Trophoblast cell (in vitro differentiated cells and primary cell): Measurements from ENCODE around the gene RAB24.

ENCODE experiments used
- DNase-seq, 2 donors: peaks; one replicate each; pipeline ENCODE4 v3.0.0-alpha.2; 2016
- H2AFZ ChIP-seq: 2 replicates; pipeline ENCODE4 v1.6.1; 2013; ENCODE audit warnings: low read length, moderate library complexity, mild to moderate bottlenecking; ENCODE audit not compliant: insufficient read depth, poor library complexity
- H2AK5ac ChIP-seq: 2 replicates; pipeline ENCODE4 v1.6.1; 2013; ENCODE audit warnings: mild to moderate bottlenecking, low read length
- H2BK120ac ChIP-seq: 2 replicates; pipeline ENCODE4 v1.6.1; 2013; ENCODE audit warnings: low read length, mild to moderate bottlenecking, moderate library complexity; ENCODE audit not compliant: insufficient read depth, poor library complexity
- H2BK12ac ChIP-seq: 2 replicates; pipeline ENCODE4 v1.6.1; 2013; ENCODE audit warnings: mild to moderate bottlenecking, low read length, moderate library complexity
- H2BK5ac ChIP-seq: 2 replicates; pipeline ENCODE4 v1.6.1; 2013; ENCODE audit warnings: low read length, low read depth, moderate library complexity, mild to moderate bottlenecking; ENCODE audit not compliant: poor library complexity
- H3K14ac ChIP-seq: 2 replicates; pipeline ENCODE4 v1.6.1; 2013; ENCODE audit warnings: mild to moderate bottlenecking, low read length
- H3K18ac ChIP-seq: 2 replicates; pipeline ENCODE4 v1.6.1; 2013; ENCODE audit warnings: mild to moderate bottlenecking, low read length
- H3K23ac ChIP-seq: 2 replicates; pipeline ENCODE4 v1.6.1; 2013; ENCODE audit warnings: low read length
- H3K27ac ChIP-seq: 2 replicates; pipeline ENCODE4 v1.5.1; 2013; ENCODE audit warnings: low read depth, mild to moderate bottlenecking, inconsistent platforms, low read length, moderate library complexity
- H3K27me3 ChIP-seq: 2 replicates; pipeline ENCODE4 v1.6.1; 2013; ENCODE audit warnings: inconsistent platforms, mild to moderate bottlenecking, low read length, moderate library complexity; ENCODE audit not compliant: insufficient read depth
- H3K36me3 ChIP-seq, 2 experiments: 1 replicate in 1 of 2; 2 replicates in 1 of 2; pipeline ENCODE4 v1.6.1; 2013; ENCODE audit warnings: low read length in 2 of 2, mild to moderate bottlenecking in 2 of 2, moderate library complexity in 1 of 2; ENCODE audit not compliant: insufficient read depth in 2 of 2, control insufficient read depth in 1 of 2
- H3K4ac ChIP-seq: 2 replicates; pipeline ENCODE4 v1.6.1; 2013; ENCODE audit warnings: low read depth, mild to moderate bottlenecking, low read length, moderate library complexity
- H3K4me1 ChIP-seq, 2 experiments: 1 replicate in 1 of 2; 2 replicates in 1 of 2; pipeline ENCODE4 v1.6.1; 2013; ENCODE audit warnings: low read length in 2 of 2, mild to moderate bottlenecking in 2 of 2, moderate library complexity in 1 of 2; ENCODE audit not compliant: insufficient read depth in 2 of 2, control insufficient read depth in 1 of 2
- H3K4me2 ChIP-seq: 2 replicates; pipeline ENCODE4 v1.6.1; 2013; ENCODE audit warnings: inconsistent platforms, mild to moderate bottlenecking, low read length, moderate library complexity
- H3K4me3 ChIP-seq: 2 replicates; pipeline ENCODE4 v1.5.1; 2013; ENCODE audit warnings: mild to moderate bottlenecking, low read depth, low read length, inconsistent platforms
- H3K79me1 ChIP-seq: one replicate; pipeline ENCODE4 v1.6.1; 2013; ENCODE audit warnings: low read length
- H3K79me2 ChIP-seq: 2 replicates; pipeline ENCODE4 v1.6.1; 2013; ENCODE audit warnings: low read length, mild to moderate bottlenecking; ENCODE audit not compliant: control insufficient read depth, insufficient read depth, poor library complexity
- H3K9ac ChIP-seq: 2 replicates; pipeline ENCODE4 v1.6.1; 2013; ENCODE audit warnings: mild to moderate bottlenecking, low read length
- H3K9me3 ChIP-seq: 2 replicates; pipeline ENCODE4 v1.6.1; 2013; ENCODE audit warnings: low read depth, mild to moderate bottlenecking, control low read depth, inconsistent platforms, low read length; ENCODE audit not compliant: insufficient read depth
- H4K12ac ChIP-seq: 2 replicates; pipeline ENCODE4 v1.6.1; 2013; ENCODE audit warnings: low read depth, mild to moderate bottlenecking, low read length, moderate library complexity
- H4K8ac ChIP-seq: 2 replicates; pipeline ENCODE4 v1.6.1; 2013; ENCODE audit warnings: low read depth, mild to moderate bottlenecking, low read length, moderate library complexity
- H4K91ac ChIP-seq: one replicate; pipeline ENCODE4 v1.6.1; 2013; ENCODE audit warnings: low read depth, mild to moderate bottlenecking, low read length, moderate library complexity
- WGBS: extraction: QIAGEN DNeasy Blood & Tissue Kit; methylation state at CpG from one replicate; pipeline ENCODE4 v1.1.7; 2013; ENCODE audit warnings: missing lambda C conversion rate; ENCODE audit not compliant: insufficient read length, insufficient coverage; ENCODE audit errors: extremely low coverage; 5-methylcytosine and 5-hydroxymethylcytosine counted together

The RAB24 gene

GRCh38 chr5:177301503-177302165 lies 1.9 kb downstream of the RAB24 start:
- H2AK5ac ChIP-seq = no peak overlapping the region
- no peak overlapping the region for H3K23ac ChIP-seq
- H3K79me1 ChIP-seq = peaks cover 10% of the 10 kb centered on the region
- H3K9ac ChIP-seq = no peak overlapping the region
- peak overlapping the region; percentile 29 for H3K4me2 ChIP-seq
- peaks cover 16 to 28% of the 10 kb centered on the region in 2 experiments for H3K36me3 ChIP-seq
- no peak overlapping the region for H3K14ac ChIP-seq
- DNase-seq = peak; percentile 97 to 99
- H2BK5ac ChIP-seq = no peak overlapping the region
- H3K4me3 ChIP-seq = no peak overlapping the region
- no peak overlapping the region for H4K91ac ChIP-seq
- H3K27me3 ChIP-seq = no peaks in the 10 kb centered on the region
- no peak overlapping the region for H2BK120ac ChIP-seq
- H3K9me3 ChIP-seq = no peaks in the 10 kb centered on the region
- no peak overlapping the region for H3K18ac ChIP-seq
- H2BK12ac ChIP-seq = no peak overlapping the region
- no peak overlapping the region for H4K8ac ChIP-seq
- no peak overlapping the region for H4K12ac ChIP-seq
- no CpG with 5 or more reads among the region's 7 CpGs for WGBS
- H3K79me2 ChIP-seq = peaks cover 12% of the 10 kb centered on the region
- H3K4me1 ChIP-seq = peaks cover 23 to 34% of the 10 kb centered on the region in 2 experiments
- peak overlapping the region; percentile 21 for H3K27ac ChIP-seq
- H2AFZ ChIP-seq = no peak overlapping the region
- H3K4ac ChIP-seq = no peak overlapping the region

- Histone ChIP-seq H2BK5ac (no peak overlapping the region), H3K79me1 (peaks cover 10% of the 10 kb centered on the region), H3K4me3 (no peak overlapping the region), H3K23ac (no peak overlapping the region), H3K9ac (no peak overlapping the region), H2AFZ (no peak overlapping the region), H3K4ac (no peak overlapping the region), H4K91ac (no peak overlapping the region), H2BK12ac (no peak overlapping the region), H3K4me1 (peaks cover 23 to 34% of the 10 kb centered on the region in 2 experiments), H4K12ac (no peak overlapping the region), H3K4me2 (peak overlapping the region; percentile 29), H3K36me3 (peaks cover 16 to 28% of the 10 kb centered on the region in 2 experiments), H2BK120ac (no peak overlapping the region), H3K18ac (no peak overlapping the region), H3K9me3 (no peaks in the 10 kb centered on the region), H2AK5ac (no peak overlapping the region), H3K14ac (no peak overlapping the region), H3K79me2 (peaks cover 12% of the 10 kb centered on the region), H3K27ac (peak overlapping the region; percentile 19), H4K8ac (no peak overlapping the region), H3K27me3 (no peaks in the 10 kb centered on the region)
- DNase-seq = peak; percentile 77 to 87
- whole genome bisulfite sequencing = no CpG with 5 or more reads among the region's 2 CpGs
These were observed 2.6 kb downstream of the RAB24 start for GRCh38 chr5:177300951-177301350.

- H3K36me3 ChIP-seq = peaks cover 16 to 28% of the 10 kb centered on the region in 2 experiments
- H3K23ac ChIP-seq = no peak overlapping the region
- no peak overlapping the region for H4K8ac ChIP-seq
- no peaks in the 10 kb centered on the region for H3K27me3 ChIP-seq
- H3K18ac ChIP-seq = no peak overlapping the region
- H3K27ac ChIP-seq = peak overlapping the region; percentile 19
- H3K9me3 ChIP-seq = no peaks in the 10 kb centered on the region
- H3K9ac ChIP-seq = no peak overlapping the region
- H2BK12ac ChIP-seq = no peak overlapping the region
- H3K79me2 ChIP-seq = peaks cover 12% of the 10 kb centered on the region
- H3K4ac ChIP-seq = no peak overlapping the region
- DNase-seq = peak; percentile 38 to 53
- H3K4me1 ChIP-seq = peaks cover 23 to 34% of the 10 kb centered on the region in 2 experiments
- H3K14ac ChIP-seq = no peak overlapping the region
- H2BK120ac ChIP-seq = no peak overlapping the region
- peaks cover 10% of the 10 kb centered on the region for H3K79me1 ChIP-seq
- no peak overlapping the region for H3K4me3 ChIP-seq
- H3K4me2 ChIP-seq = no peak overlapping the region
- no peak overlapping the region for H2AFZ ChIP-seq
- H2AK5ac ChIP-seq = no peak overlapping the region
- no peak overlapping the region for H2BK5ac ChIP-seq
- no peak overlapping the region for H4K91ac ChIP-seq
- H4K12ac ChIP-seq = no peak overlapping the region
- no CpG with 5 or more reads among the region's 4 CpGs for WGBS
These were observed 3.2 kb downstream of the RAB24 start for GRCh38 chr5:177300236-177300880.

- Histone ChIP-seq H3K9ac (no peak overlapping the region), H4K91ac (no peak overlapping the region), H2BK5ac (no peak overlapping the region), H3K23ac (no peak overlapping the region), H3K27me3 (no peaks in the 10 kb centered on the region), H2AFZ (no peak overlapping the region), H3K4me1 (peaks cover 21 to 32% of the 10 kb centered on the region in 2 experiments), H2BK120ac (no peak overlapping the region), H3K36me3 (peaks cover 20 to 31% of the 10 kb centered on the region in 2 experiments), H2BK12ac (no peak overlapping the region), H3K79me1 (peaks cover 10% of the 10 kb centered on the region), H3K18ac (no peak overlapping the region), H4K12ac (no peak overlapping the region), H3K4me3 (no peak overlapping the region), H2AK5ac (no peak overlapping the region), H3K79me2 (peaks cover 12% of the 10 kb centered on the region), H3K4me2 (no peak overlapping the region), H3K14ac (no peak overlapping the region), H4K8ac (no peak overlapping the region), H3K4ac (no peak overlapping the region), H3K9me3 (no peaks in the 10 kb centered on the region), H3K27ac (no peak overlapping the region)
- no peak for DNase-seq
- no CpG with 5 or more reads among the region's 9 CpGs for WGBS
These were observed 3.8 kb downstream of the RAB24 start for GRCh38 chr5:177299697-177300096.
